ENCODE results near the gene IFNL3.
"Not testable (repeated sequence)": the region's sequence is repeated elsewhere in the genome, so short reads cannot be mapped to it uniquely, and the experiment has no call there.

The IFNL3 gene

GRCh38 chr19:39244410-39245100, at the start of gene IFNL3:
IFNL3 (minus strand) TSS chr19:39245006; CDS start chr19:39244967, 39 bp downstream.
- DNase-seq = not testable (repeated sequence)

- no peak for DNase-seq
Observed at GRCh38 chr19:39293394-39293793, 48.6 kb upstream of the IFNL3 start.

- no peak for DNase-seq
Observed at GRCh38 chr19:39284032-39284431, 39.2 kb upstream of the IFNL3 start.

DNA sequence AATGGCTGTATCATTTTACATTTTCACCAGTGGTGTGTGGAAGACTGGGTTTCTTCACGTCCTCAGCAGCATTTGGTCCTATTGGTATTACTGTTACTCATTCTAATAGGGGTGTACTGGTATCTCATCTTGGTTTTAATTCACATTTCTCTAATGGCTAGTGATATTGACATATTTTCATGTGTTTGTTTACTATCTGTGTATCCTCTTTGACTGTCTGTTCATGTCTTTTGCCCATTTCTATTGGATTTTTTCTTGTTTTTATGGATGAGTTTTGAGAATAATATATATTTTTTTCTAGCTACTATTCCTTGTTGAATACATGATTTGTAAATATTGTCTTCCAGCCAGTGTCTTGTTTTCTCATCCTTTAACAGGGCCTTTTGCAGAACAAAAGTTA, 37.2 kb upstream of the IFNL3 start:
- DNase-seq = no peak

- DNase-seq = no peak
Observed at GRCh38 chr19:39277598-39277997, 32.8 kb upstream of the IFNL3 start.

- no peak for DNase-seq
Observed at GRCh38 chr19:39276740-39277139, 31.9 kb upstream of the IFNL3 start.

DNA sequence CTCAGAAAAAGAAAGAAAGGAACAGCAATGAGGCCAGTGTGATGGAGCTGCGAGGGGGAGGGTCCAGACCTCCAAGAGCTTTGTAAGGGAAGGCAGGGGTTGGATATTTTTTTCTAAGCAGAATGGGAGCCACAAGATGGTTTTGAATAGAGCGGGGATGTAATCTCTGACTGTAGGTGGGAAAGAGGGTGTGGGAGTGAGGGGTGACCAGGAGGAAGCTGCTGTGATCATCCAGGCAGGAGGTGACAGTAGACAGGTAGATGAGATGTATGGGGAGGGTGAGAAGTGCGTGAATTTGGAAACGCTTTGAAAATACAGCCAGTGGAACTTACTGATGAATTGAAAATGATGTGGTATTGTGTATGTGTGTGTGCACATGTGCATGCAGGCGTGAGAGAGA, 30.8 kb upstream of the IFNL3 start:
- DNase-seq = no peak

DNA sequence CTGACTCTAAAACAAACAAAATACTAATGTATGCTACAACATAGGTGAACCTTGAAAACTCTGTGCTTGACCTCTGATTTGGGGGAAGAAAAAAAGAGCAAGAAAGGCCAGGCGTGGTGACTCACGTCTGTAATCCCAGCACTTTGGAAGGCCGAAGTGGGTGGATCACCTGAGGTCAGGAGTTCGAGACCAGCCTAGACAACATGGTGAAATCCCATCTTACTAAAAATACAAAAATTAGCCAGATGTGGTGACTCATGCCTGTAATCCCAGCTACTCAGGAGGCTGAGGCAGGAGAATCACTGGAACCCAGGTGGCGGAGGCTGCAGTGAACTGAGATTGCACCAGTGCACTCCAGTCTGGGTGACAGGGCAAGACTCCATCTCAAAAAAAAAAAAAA, 29.1 kb upstream of the IFNL3 start:
- DNase-seq = not testable (repeated sequence)

GRCh38 chr19:39270036-39270871, 25.4 kb upstream of the IFNL3 start:
- DNase-seq = no peak

- not testable (repeated sequence) for DNase-seq
Observed at GRCh38 chr19:39269369-39269768, 24.6 kb upstream of the IFNL3 start.

DNA sequence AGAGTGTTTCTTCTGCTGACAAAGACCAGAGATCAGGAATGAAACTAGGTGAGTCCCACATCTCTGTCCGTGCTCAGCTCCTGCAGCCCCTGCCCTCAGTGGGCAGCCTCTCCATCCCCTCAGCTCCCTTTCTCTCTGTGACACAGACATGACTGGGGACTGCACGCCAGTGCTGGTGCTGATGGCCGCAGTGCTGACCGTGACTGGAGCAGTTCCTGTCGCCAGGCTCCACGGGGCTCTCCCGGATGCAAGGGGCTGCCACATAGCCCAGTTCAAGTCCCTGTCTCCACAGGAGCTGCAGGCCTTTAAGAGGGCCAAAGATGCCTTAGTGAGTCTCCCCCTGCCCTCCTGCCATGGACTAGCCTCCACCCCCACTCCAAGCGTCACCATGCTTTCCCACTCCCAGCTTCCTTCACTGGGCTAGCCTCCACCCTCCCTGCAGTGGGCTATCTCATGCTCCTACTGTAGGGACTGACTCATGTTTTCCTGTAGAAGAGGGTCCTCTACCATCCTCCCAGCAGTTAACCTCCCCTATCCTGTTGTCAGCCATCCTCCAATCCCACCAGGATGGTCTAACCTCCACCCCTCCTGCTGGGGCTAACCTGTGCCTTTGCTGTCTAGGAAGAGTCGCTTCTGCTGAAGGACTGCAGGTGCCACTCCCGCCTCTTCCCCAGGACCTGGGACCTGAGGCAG, 23.9 kb upstream of the IFNL3 start:
- not testable (repeated sequence) for DNase-seq

GRCh38 chr19:39268085-39268484, 23.3 kb upstream of the IFNL3 start, which contains the start of gene IFNL2:
IFNL2 (plus strand) TSS chr19:39268396; CDS start chr19:39268569, 173 bp downstream.
- not testable (repeated sequence) for DNase-seq

- DNase-seq = peak; percentile 65
Observed at GRCh38 chr19:39265321-39265916, 20.6 kb upstream of the IFNL3 start.

- peak; percentile 69 for DNase-seq
Observed at GRCh38 chr19:39264306-39265290, 19.8 kb upstream of the IFNL3 start.

GRCh38 chr19:39263912-39264305, 19.1 kb upstream of the IFNL3 start:
- no peak for DNase-seq

DNA sequence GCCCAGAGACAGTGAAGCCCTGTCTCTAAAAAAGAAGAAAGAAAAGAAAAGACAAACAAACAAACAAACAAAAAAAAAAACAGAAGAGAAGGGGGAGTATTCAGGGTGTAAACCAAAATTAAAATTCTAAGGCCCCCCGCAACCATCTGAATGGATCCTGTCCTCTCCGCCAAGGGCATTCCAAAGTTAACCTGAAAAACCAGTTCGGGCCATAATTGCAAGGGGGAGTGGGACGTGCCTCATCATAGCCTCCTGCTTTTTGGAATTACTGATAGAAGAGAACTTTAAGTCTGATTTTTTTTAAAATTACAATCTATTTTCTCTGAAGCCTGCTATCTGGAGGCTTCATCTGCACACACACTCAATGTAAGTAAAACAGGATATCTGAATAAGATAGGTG, 17.7 kb upstream of the IFNL3 start:
- DNase-seq = no peak

- no peak for DNase-seq
Observed at GRCh38 chr19:39261704-39262103, 16.9 kb upstream of the IFNL3 start.

DNA sequence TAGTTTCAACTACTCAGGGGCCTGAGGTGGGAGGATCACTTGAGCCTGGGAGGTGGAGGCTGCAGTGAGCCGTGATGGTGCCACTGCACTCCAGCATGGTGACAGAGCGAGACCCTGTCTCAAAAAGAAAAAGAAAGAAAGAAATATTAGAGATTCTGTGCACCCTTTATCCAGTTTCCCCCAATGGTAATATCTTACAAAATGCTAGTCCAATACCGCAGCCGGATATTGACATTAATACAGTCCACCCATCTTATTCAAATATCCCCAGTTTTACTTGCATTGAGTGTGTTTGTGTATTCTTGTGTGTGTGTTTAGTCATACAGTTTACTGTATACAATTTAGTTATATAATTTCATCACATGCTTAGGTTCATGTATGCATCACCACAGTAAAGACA, 12.4 kb upstream of the IFNL3 start:
- DNase-seq = no peak

DNA sequence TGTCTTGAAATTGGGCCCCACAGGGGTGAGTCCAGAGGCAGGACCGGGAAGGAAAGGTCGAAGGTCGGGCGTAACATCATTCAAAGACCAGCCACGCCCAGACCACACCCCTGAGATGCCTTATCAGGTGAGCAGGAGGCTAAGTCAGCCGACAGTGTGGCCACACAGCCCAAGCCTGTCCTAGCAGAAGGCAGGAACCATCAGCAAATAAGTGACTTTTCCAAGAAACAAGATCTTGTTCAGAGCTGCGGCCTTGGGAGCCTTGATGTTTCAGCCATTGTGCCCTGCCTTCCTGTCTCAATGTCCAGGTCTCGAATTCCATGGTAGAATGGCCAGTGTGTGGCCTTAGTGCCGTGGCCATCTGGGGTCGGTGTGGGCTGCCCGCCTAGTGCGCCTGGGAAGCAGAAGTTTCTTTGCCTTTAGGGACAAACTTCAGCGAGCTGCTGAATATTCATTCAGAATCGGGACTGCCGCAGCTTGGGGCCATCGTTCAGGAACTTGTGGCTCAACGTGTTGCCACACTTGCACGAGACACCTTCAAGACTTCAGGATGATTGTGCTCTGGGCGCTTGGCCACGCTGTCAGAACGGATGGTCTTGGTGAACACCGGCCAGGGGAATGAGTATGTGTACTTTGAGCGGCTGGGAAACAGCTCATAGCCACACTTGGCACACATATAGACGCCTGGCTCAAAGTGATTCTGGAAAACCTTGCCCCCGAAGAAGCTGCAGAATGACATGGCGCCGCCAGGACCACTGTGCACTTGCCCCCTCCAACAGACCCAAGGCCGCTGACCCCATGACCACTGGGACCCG, 9.9 kb upstream of the IFNL3 start:
- DNase-seq = no peak

- no peak for DNase-seq
Observed at GRCh38 chr19:39253374-39254149, 8.8 kb upstream of the IFNL3 start.

All from eye (tissue), 1 donor.